ENCODE data around the gene AMD1.
"Not testable (repeated sequence)": the region's sequence is repeated elsewhere in the genome, so short reads cannot be mapped to it uniquely, and the experiment has no call there.

Gene AMD1

GRCh38 chr6:110886555-110887167, 12.1 kb downstream of the AMD1 start:
- H3K27me3 ChIP-seq (ENCODE audit: control insufficient read depth, insufficient read depth, low read length, poor library complexity, severe bottlenecking): no peaks in the 10 kb centered on the region
- H3K36me3 ChIP-seq (ENCODE audit: control insufficient read depth, insufficient read depth, low read length): peaks cover 13% of the 10 kb centered on the region
- no peak overlapping the region for H3K27ac ChIP-seq (ENCODE audit: insufficient read depth, low read depth, low read length, poor library complexity, severe bottlenecking)
- H3K4me3 ChIP-seq (ENCODE audit: insufficient read depth, low read depth, low read length): no peak overlapping the region
- no peaks in the 10 kb centered on the region for H3K9me3 ChIP-seq (ENCODE audit: control insufficient read depth, low read length)
- no peaks in the 10 kb centered on the region for H3K4me1 ChIP-seq (ENCODE audit: control insufficient read depth, insufficient read depth, low read length)
- 95 to 97% methylated on average over 5 to 7 of the region's 7 CpGs for WGBS, 2 experiments

- no peak overlapping the region for H3K4me3 ChIP-seq (ENCODE audit: insufficient read depth, low read depth, low read length)
- H3K4me1 ChIP-seq (ENCODE audit: control insufficient read depth, insufficient read depth, low read length): no peaks in the 10 kb centered on the region
- H3K27ac ChIP-seq (ENCODE audit: insufficient read depth, low read depth, low read length, poor library complexity, severe bottlenecking): no peak overlapping the region
- no peaks in the 10 kb centered on the region for H3K9me3 ChIP-seq (ENCODE audit: control insufficient read depth, low read length)
- WGBS, 2 experiments: no CpG with 5 or more reads among the region's 1 CpG
- H3K36me3 ChIP-seq (ENCODE audit: control insufficient read depth, insufficient read depth, low read length): peaks cover 45% of the 10 kb centered on the region
- no peaks in the 10 kb centered on the region for H3K27me3 ChIP-seq (ENCODE audit: control insufficient read depth, insufficient read depth, low read length, poor library complexity, severe bottlenecking)
Measured at GRCh38 chr6:110890288-110890687, 15.7 kb downstream of the AMD1 start.

- Histone ChIP-seq H3K4me1 (ENCODE audit: control insufficient read depth, insufficient read depth, low read length) (no peaks in the 10 kb centered on the region), H3K4me3 (ENCODE audit: insufficient read depth, low read depth, low read length) (no peak overlapping the region), H3K27ac (ENCODE audit: insufficient read depth, low read depth, low read length, poor library complexity, severe bottlenecking) (no peak overlapping the region), H3K9me3 (ENCODE audit: control insufficient read depth, low read length) (no peaks in the 10 kb centered on the region), H3K27me3 (ENCODE audit: control insufficient read depth, insufficient read depth, low read length, poor library complexity, severe bottlenecking) (no peaks in the 10 kb centered on the region), H3K36me3 (ENCODE audit: control insufficient read depth, insufficient read depth, low read length) (peaks cover 48% of the 10 kb centered on the region)
- WGBS, 2 experiments: 85 to 97% methylated on average over 3 of the region's 4 CpGs
Measured at GRCh38 chr6:110895907-110896608, 21.5 kb downstream of the AMD1 start.

- 95% methylated on average over 9 of the region's 9 CpGs for WGBS, 2 experiments
- peaks cover 36% of the 10 kb centered on the region for H3K36me3 ChIP-seq (ENCODE audit: control insufficient read depth, insufficient read depth, low read length)
- H3K27ac ChIP-seq (ENCODE audit: insufficient read depth, low read depth, low read length, poor library complexity, severe bottlenecking): no peak overlapping the region
Measured at GRCh38 chr6:110897433-110897832, 22.8 kb downstream of the AMD1 start.

GRCh38 chr6:110898111-110898510, 23.5 kb downstream of the AMD1 start:
- H3K4me3 ChIP-seq (ENCODE audit: insufficient read depth, low read depth, low read length): no peak overlapping the region
- no peak overlapping the region for H3K27ac ChIP-seq (ENCODE audit: insufficient read depth, low read depth, low read length, poor library complexity, severe bottlenecking)
- no peaks in the 10 kb centered on the region for H3K4me1 ChIP-seq (ENCODE audit: control insufficient read depth, insufficient read depth, low read length)
- no peaks in the 10 kb centered on the region for H3K27me3 ChIP-seq (ENCODE audit: control insufficient read depth, insufficient read depth, low read length, poor library complexity, severe bottlenecking)
- peaks cover 29% of the 10 kb centered on the region for H3K36me3 ChIP-seq (ENCODE audit: control insufficient read depth, insufficient read depth, low read length)
- no peaks in the 10 kb centered on the region for H3K9me3 ChIP-seq (ENCODE audit: control insufficient read depth, low read length)
- 96 to 97% methylated on average over 4 of the region's 5 CpGs for WGBS, 2 experiments

More at GRCh38 chr6:110897433-110897832, 22.8 kb downstream of the AMD1 start:
- Histone ChIP-seq H3K27me3 (ENCODE audit: control insufficient read depth, insufficient read depth, low read length, poor library complexity, severe bottlenecking) (no peaks in the 10 kb centered on the region), H3K9me3 (ENCODE audit: control insufficient read depth, low read length) (no peaks in the 10 kb centered on the region), H3K4me1 (ENCODE audit: control insufficient read depth, insufficient read depth, low read length) (no peaks in the 10 kb centered on the region), H3K4me3 (ENCODE audit: insufficient read depth, low read depth, low read length) (no peak overlapping the region)

- Histone ChIP-seq H3K9me3 (ENCODE audit: control insufficient read depth, low read length) (no peaks in the 10 kb centered on the region), H3K27ac (ENCODE audit: insufficient read depth, low read depth, low read length, poor library complexity, severe bottlenecking) (no peak overlapping the region), H3K36me3 (ENCODE audit: control insufficient read depth, insufficient read depth, low read length) (peaks cover 12% of the 10 kb centered on the region), H3K4me3 (ENCODE audit: insufficient read depth, low read depth, low read length) (no peak overlapping the region), H3K4me1 (ENCODE audit: control insufficient read depth, insufficient read depth, low read length) (no peaks in the 10 kb centered on the region), H3K27me3 (ENCODE audit: control insufficient read depth, insufficient read depth, low read length, poor library complexity, severe bottlenecking) (no peaks in the 10 kb centered on the region)
- 89 to 94% methylated on average over 5 of the region's 5 CpGs for WGBS, 2 experiments
Measured at GRCh38 chr6:110900028-110900598, 25.5 kb downstream of the AMD1 start.

GRCh38 chr6:110901601-110902000, 27.0 kb downstream of the AMD1 start:
- not testable (repeated sequence) for H3K4me1 ChIP-seq (ENCODE audit: control insufficient read depth, insufficient read depth, low read length); H3K9me3 ChIP-seq (ENCODE audit: control insufficient read depth, low read length)
- WGBS, 2 experiments: 90 to 93% methylated on average over 8 of the region's 8 CpGs

GRCh38 chr6:110902091-110902490, 27.5 kb downstream of the AMD1 start:
- 88 to 95% methylated on average over 8 of the region's 8 CpGs for WGBS, 2 experiments
- Histone ChIP-seq H3K4me3 (ENCODE audit: insufficient read depth, low read depth, low read length) (no peak overlapping the region), H3K4me1 (ENCODE audit: control insufficient read depth, insufficient read depth, low read length) (no peaks in the 10 kb centered on the region), H3K36me3 (ENCODE audit: control insufficient read depth, insufficient read depth, low read length) (no peaks in the 10 kb centered on the region), H3K9me3 (ENCODE audit: control insufficient read depth, low read length) (no peaks in the 10 kb centered on the region), H3K27ac (ENCODE audit: insufficient read depth, low read depth, low read length, poor library complexity, severe bottlenecking) (no peak overlapping the region), H3K27me3 (ENCODE audit: control insufficient read depth, insufficient read depth, low read length, poor library complexity, severe bottlenecking) (no peaks in the 10 kb centered on the region)

More at GRCh38 chr6:110901601-110902000, 27.0 kb downstream of the AMD1 start:
- H3K27me3 ChIP-seq (ENCODE audit: control insufficient read depth, insufficient read depth, low read length, poor library complexity, severe bottlenecking); H3K36me3 ChIP-seq (ENCODE audit: control insufficient read depth, insufficient read depth, low read length); H3K4me3 ChIP-seq (ENCODE audit: insufficient read depth, low read depth, low read length); H3K27ac ChIP-seq (ENCODE audit: insufficient read depth, low read depth, low read length, poor library complexity, severe bottlenecking): not testable (repeated sequence)

- H3K9me3 ChIP-seq (ENCODE audit: control insufficient read depth, low read length); H3K27me3 ChIP-seq (ENCODE audit: control insufficient read depth, insufficient read depth, low read length, poor library complexity, severe bottlenecking); H3K4me3 ChIP-seq (ENCODE audit: insufficient read depth, low read depth, low read length); H3K36me3 ChIP-seq (ENCODE audit: control insufficient read depth, insufficient read depth, low read length); H3K4me1 ChIP-seq (ENCODE audit: control insufficient read depth, insufficient read depth, low read length); H3K27ac ChIP-seq (ENCODE audit: insufficient read depth, low read depth, low read length, poor library complexity, severe bottlenecking): not testable (repeated sequence)
- 88% methylated on average over 1 of the region's 2 CpGs; no CpG with 5 or more reads in 1 of the 2 experiments for WGBS, 2 experiments
Measured at GRCh38 chr6:110906273-110906672, 31.7 kb downstream of the AMD1 start.

GRCh38 chr6:110930781-110931180, 56.2 kb downstream of the AMD1 start:
- no peaks in the 10 kb centered on the region for H3K27me3 ChIP-seq (ENCODE audit: control insufficient read depth, insufficient read depth, low read length, poor library complexity, severe bottlenecking)
- H3K36me3 ChIP-seq (ENCODE audit: control insufficient read depth, insufficient read depth, low read length): no peaks in the 10 kb centered on the region
- H3K27ac ChIP-seq (ENCODE audit: insufficient read depth, low read depth, low read length, poor library complexity, severe bottlenecking): no peak overlapping the region
- no peaks in the 10 kb centered on the region for H3K9me3 ChIP-seq (ENCODE audit: control insufficient read depth, low read length)
- H3K4me1 ChIP-seq (ENCODE audit: control insufficient read depth, insufficient read depth, low read length): no peaks in the 10 kb centered on the region
- no peak overlapping the region for H3K4me3 ChIP-seq (ENCODE audit: insufficient read depth, low read depth, low read length)
- 71 to 74% methylated on average over 2 to 3 of the region's 3 CpGs for WGBS, 2 experiments
